ENCODE data around the gene TFDP1. TPM values are rescaled to one million over a fixed set of nuclear protein-coding genes. Genes with fewer than 3 reads are reported as not detected.
"Not testable (repeated sequence)": the region's sequence is repeated elsewhere in the genome, so short reads cannot be mapped to it uniquely, and the experiment has no call there.

TFDP1 gene
- total RNA-seq, 1 donor from 2014 or later: 108 TPM

- peak; percentile 14 for DNase-seq (ENCODE audit: low read depth, low spot score)
Measured at GRCh38 chr13:113621498-113621897, 36.9 kb downstream of the TFDP1 start.

GRCh38 chr13:113621986-113622550, 37.5 kb downstream of the TFDP1 start:
- peaks cover 46% of the 10 kb centered on the region for H3K36me3 Mint-ChIP-seq (ENCODE audit: low read depth)
- H3K27ac Mint-ChIP-seq (ENCODE audit: unreplicated experiment); H3K4me3 Mint-ChIP-seq: not testable (repeated sequence)

More at GRCh38 chr13:113621498-113621897, 36.9 kb downstream of the TFDP1 start:
- TF ChIP-seq CTCF (conservative IDR thresholded peaks at IDR 0.05): peak; percentile 54
- not testable (repeated sequence) for H3K27me3 Mint-ChIP-seq (ENCODE audit: low read depth); H3K4me3 Mint-ChIP-seq; H3K27ac Mint-ChIP-seq (ENCODE audit: unreplicated experiment); H3K9me3 Mint-ChIP-seq
- H3K36me3 Mint-ChIP-seq (ENCODE audit: low read depth): peaks cover 41% of the 10 kb centered on the region
- H3K4me1 Mint-ChIP-seq: peaks cover 17% of the 10 kb centered on the region

DNA sequence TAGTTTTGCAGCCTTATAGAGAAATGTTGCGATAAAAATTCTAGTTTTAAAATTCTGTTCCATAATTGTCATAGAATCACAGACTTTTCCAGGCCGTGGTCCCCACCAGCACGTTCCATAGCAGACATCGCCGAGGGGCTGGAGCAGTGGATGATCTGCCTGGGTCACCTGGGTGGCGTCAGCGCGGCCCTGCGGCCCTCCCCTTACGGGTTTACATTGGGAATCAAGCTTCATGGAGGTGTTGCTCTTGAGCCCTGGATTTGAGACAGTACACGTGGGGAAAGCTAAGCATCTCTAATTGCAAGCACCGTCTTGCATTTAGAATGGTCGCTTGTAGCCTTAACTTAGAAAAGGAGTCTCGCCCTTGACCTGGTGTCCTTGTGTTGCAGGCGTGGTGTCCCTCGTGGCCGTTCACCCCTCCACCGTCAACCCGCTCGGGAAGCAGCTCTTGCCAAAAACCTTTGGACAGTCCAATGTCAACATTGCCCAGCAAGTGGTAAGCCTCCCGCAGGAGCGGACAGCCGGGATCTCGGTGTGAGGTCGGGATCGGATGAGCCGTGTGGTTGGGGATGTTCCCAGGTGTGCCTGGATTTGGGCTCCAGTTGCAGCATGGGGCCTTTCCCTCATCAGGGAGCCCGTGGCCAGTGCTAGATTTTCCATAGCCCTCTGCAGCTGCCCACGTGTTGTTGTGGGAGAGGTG, 38.4 kb downstream of the TFDP1 start:
- no peak overlapping the region for H3K27ac Mint-ChIP-seq (ENCODE audit: unreplicated experiment)
- DNase-seq (ENCODE audit: low read depth, low spot score): no peak
- TF ChIP-seq CTCF (conservative IDR thresholded peaks at IDR 0.05): no peak
- H3K4me3 Mint-ChIP-seq: no peak overlapping the region
- peaks cover 46% of the 10 kb centered on the region for H3K36me3 Mint-ChIP-seq (ENCODE audit: low read depth)
- H3K27me3 Mint-ChIP-seq (ENCODE audit: low read depth): peaks cover 4% of the 10 kb centered on the region
- peaks cover 3% of the 10 kb centered on the region for H3K9me3 Mint-ChIP-seq
- peaks cover 18% of the 10 kb centered on the region for H3K4me1 Mint-ChIP-seq

More at GRCh38 chr13:113621986-113622550, 37.5 kb downstream of the TFDP1 start:
- H3K9me3 Mint-ChIP-seq; H3K27me3 Mint-ChIP-seq (ENCODE audit: low read depth); DNase-seq (ENCODE audit: low read depth, low spot score): not testable (repeated sequence)
- peaks cover 17% of the 10 kb centered on the region for H3K4me1 Mint-ChIP-seq

DNA sequence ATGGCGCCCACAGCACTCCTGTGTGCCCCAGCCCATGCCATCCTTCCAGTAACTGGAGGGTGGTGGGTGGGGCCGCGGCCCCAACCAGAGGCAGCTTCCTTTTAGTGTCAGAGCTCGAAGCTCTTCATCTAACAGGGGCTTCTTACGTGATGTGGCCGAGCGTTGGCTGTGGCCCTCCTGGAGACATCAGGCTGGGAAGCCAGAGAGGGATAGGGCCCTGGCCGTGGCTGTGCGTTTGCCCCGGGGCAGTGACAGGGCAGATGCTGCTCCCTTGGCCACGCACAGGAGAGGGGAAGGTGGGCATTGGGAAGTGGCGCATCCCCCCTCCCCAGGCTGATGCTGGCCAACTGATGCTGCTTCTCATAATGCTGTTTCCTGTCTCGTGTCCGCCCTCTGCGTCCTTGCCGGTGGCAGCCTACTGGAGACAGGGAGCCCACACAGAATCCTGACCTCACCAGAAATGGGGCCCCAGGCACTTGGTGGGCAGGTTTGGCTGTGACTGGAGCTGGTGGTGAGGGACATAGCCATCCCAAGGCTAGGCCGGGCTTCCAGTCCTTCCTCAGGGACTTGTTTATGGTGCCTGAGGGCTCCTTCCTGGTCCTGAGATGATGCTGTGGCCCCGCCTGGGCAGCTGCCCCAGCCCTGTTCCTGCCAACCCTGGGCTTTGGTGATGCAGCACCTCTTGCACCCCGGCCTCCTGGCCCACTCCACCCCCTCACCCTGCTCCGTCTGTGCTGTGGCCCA, 39.1 kb downstream of the TFDP1 start:
- peak; percentile 14 for DNase-seq (ENCODE audit: low read depth, low spot score)
- peaks cover 15% of the 10 kb centered on the region for H3K4me1 Mint-ChIP-seq
- H3K27me3 Mint-ChIP-seq (ENCODE audit: low read depth): peaks cover 4% of the 10 kb centered on the region
- peaks cover 3% of the 10 kb centered on the region for H3K9me3 Mint-ChIP-seq
- H3K36me3 Mint-ChIP-seq (ENCODE audit: low read depth): peaks cover 43% of the 10 kb centered on the region
- TF ChIP-seq CTCF (conservative IDR thresholded peaks at IDR 0.05): no peak
- H3K4me3 Mint-ChIP-seq: peak overlapping the region; percentile 19
- H3K27ac Mint-ChIP-seq (ENCODE audit: unreplicated experiment): no peak overlapping the region

DNA sequence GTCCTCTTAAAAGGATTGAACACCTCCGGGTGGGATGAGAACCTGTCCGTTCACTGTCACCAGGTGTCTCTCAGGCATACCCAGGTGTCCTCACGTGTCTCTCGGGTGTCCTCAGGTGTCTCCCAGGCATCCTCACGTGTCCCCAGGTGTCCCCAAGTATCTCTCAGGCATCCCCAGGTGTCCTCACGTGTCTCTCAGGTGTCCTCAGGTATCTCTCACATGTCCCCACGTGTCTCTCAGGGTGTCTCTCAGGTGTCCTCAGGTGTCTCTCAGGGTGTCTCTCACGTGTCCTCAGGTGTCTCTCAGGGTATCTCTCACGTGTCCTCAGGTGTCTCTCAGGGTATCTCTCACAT, 39.7 kb downstream of the TFDP1 start:
- Mint-ChIP-seq H3K27me3 (ENCODE audit: low read depth) (peaks cover 4% of the 10 kb centered on the region), H3K36me3 (ENCODE audit: low read depth) (peaks cover 43% of the 10 kb centered on the region), H3K4me3 (no peak overlapping the region), H3K27ac (ENCODE audit: unreplicated experiment) (no peak overlapping the region), H3K9me3 (peaks cover 3% of the 10 kb centered on the region), H3K4me1 (peaks cover 13% of the 10 kb centered on the region)
- no peak for TF ChIP-seq CTCF (conservative IDR thresholded peaks at IDR 0.05)
- no peak for DNase-seq (ENCODE audit: low read depth, low spot score)

- Mint-ChIP-seq H3K4me1 (peaks cover 13% of the 10 kb centered on the region), H3K36me3 (ENCODE audit: low read depth) (peaks cover 45% of the 10 kb centered on the region)
- H3K9me3 Mint-ChIP-seq; H3K27me3 Mint-ChIP-seq (ENCODE audit: low read depth); H3K27ac Mint-ChIP-seq (ENCODE audit: unreplicated experiment); H3K4me3 Mint-ChIP-seq; DNase-seq (ENCODE audit: low read depth, low spot score): not testable (repeated sequence)
Measured at GRCh38 chr13:113624640-113625304, 40.2 kb downstream of the TFDP1 start.

Data from neural crest cell (in vitro differentiated cells).